IMR-90 (cell line): ENCODE results near the gene IL13RA1. TPM values are rescaled to one million over a fixed set of nuclear protein-coding genes. Genes with fewer than 3 reads are reported as not detected.

Experiments used
- ATAC-seq: fragments of 200-7000 bp; cut with Tn5 transposase; 2 replicates; pipeline ENCODE4 v1.9.1; 2020; ENCODE audit warnings: low read depth, mild to moderate bottlenecking, moderate library complexity
- BruUV-seq: library from RNA; stranded (reverse); fragments of 400-500 nt; replicated peaks from 2 replicates; lab custom pipeline; 2021; lab: Mats Ljungman, UMichigan
- CTCF ChIA-PET: fragments of 300-600 bp; formaldehyde crosslinking; extraction: SDS; loops from one replicate; lab custom pipeline; 2021; ENCODE audit warnings: antibody characterized with exemption; lab: Yijun Ruan, JAX
- POLR2A ChIA-PET: fragments of 300-600 bp; sonication (Branson Sonifier 250); formaldehyde crosslinking; loops from one replicate; lab custom pipeline; 2022; ENCODE audit warnings: antibody characterized with exemption; ENCODE audit not compliant: unreplicated experiment; lab: Charles Lee
- DNase-seq: peaks from one replicate; pipeline ENCODE4 v3.0.0; 2013
- H2AFZ ChIP-seq: replicated peaks from 2 replicates; pipeline ENCODE3; 2013; ENCODE audit warnings: low read length, mild to moderate bottlenecking; ENCODE audit not compliant: poor library complexity
- H2AK5ac ChIP-seq: 2 replicates; pipeline ENCODE4 v1.6.1; 2013; ENCODE audit warnings: low read depth, low read length, inconsistent platforms
- H2AK9ac ChIP-seq: replicated peaks from 2 replicates; pipeline ENCODE3; 2013; ENCODE audit warnings: mild to moderate bottlenecking, low read depth, low read length, moderate library complexity; ENCODE audit not compliant: poor library complexity
- H2BK120ac ChIP-seq: 2 replicates; pipeline ENCODE4 v1.6.1; 2013; ENCODE audit warnings: low read depth, low read length, inconsistent platforms
- H2BK15ac ChIP-seq: 3 replicates; pipeline ENCODE4 v1.6.1; 2013; ENCODE audit warnings: low read depth, low read length, inconsistent platforms
- H2BK20ac ChIP-seq: 2 replicates; pipeline ENCODE4 v1.6.1; 2013; ENCODE audit warnings: low read depth, mild to moderate bottlenecking, inconsistent platforms, low read length, moderate library complexity
- H2BK5ac ChIP-seq: 2 replicates; pipeline ENCODE4 v1.6.1; 2013; ENCODE audit warnings: mild to moderate bottlenecking, low read depth, low read length, inconsistent platforms; ENCODE audit not compliant: poor library complexity, severe bottlenecking
- H3K14ac ChIP-seq: replicated peaks from 2 replicates; pipeline ENCODE4 v1.6.1; 2013; ENCODE audit warnings: low read depth, low read length, inconsistent platforms
- H3K18ac ChIP-seq: 2 replicates; pipeline ENCODE4 v1.6.1; 2013; ENCODE audit warnings: low read depth, low read length, control low read depth
- H3K23ac ChIP-seq: 2 replicates; pipeline ENCODE4 v1.6.1; 2013; ENCODE audit warnings: low read depth, low read length, inconsistent platforms
- H3K27ac ChIP-seq: 2 replicates; pipeline ENCODE4 v1.5.1; 2013; ENCODE audit warnings: mild to moderate bottlenecking, control low read depth, low read length; ENCODE audit not compliant: insufficient read depth
- H3K27me3 ChIP-seq: 2 replicates; pipeline ENCODE4 v1.6.1; 2013; ENCODE audit warnings: low read length; ENCODE audit not compliant: control insufficient read depth, insufficient read depth
- H3K36me3 ChIP-seq: 2 replicates; pipeline ENCODE4 v1.6.1; 2013; ENCODE audit warnings: low read length, mixed read lengths; ENCODE audit not compliant: control insufficient read depth, insufficient read depth
- H3K4ac ChIP-seq: 2 replicates; pipeline ENCODE4 v1.6.1; 2013; ENCODE audit warnings: low read depth, low read length, inconsistent platforms
- H3K4me1 ChIP-seq: 2 replicates; pipeline ENCODE4 v1.6.1; 2013; ENCODE audit warnings: low read length, mixed read lengths; ENCODE audit not compliant: control insufficient read depth, insufficient read depth
- H3K4me2 ChIP-seq: 2 replicates; pipeline ENCODE4 v1.6.1; 2013; ENCODE audit warnings: low read depth, mild to moderate bottlenecking, control low read depth, low read length, moderate library complexity
- H3K4me3 ChIP-seq: 2 replicates; pipeline ENCODE4 v1.5.1; 2013; ENCODE audit warnings: low read depth, mild to moderate bottlenecking, control low read depth, low read length, moderate library complexity; ENCODE audit not compliant: insufficient read depth
- H3K56ac ChIP-seq: 2 replicates; pipeline ENCODE4 v1.6.1; 2013; ENCODE audit warnings: low read length, inconsistent platforms; ENCODE audit not compliant: insufficient read depth; ENCODE audit errors: extremely low read depth
- H3K79me1 ChIP-seq, 2 experiments: 2 replicates each; pipeline ENCODE4 v1.6.1; 2013; ENCODE audit warnings: low read length in 2 of 2, inconsistent platforms in 1 of 2, low read depth in 1 of 2
- H3K9ac ChIP-seq: 2 replicates; pipeline ENCODE4 v1.6.1; 2013; ENCODE audit warnings: low read depth, low read length, control low read depth
- H3K9me1 ChIP-seq: 2 replicates; pipeline ENCODE4 v1.6.1; 2013; ENCODE audit warnings: low read length, inconsistent platforms; ENCODE audit not compliant: insufficient read depth
- H3K9me3 ChIP-seq: 2 replicates; pipeline ENCODE4 v1.6.1; 2013; ENCODE audit warnings: low read length; ENCODE audit not compliant: control insufficient read depth, insufficient read depth
- H4K20me1 ChIP-seq: 2 replicates; pipeline ENCODE4 v1.6.1; 2013; ENCODE audit warnings: low read length, inconsistent platforms; ENCODE audit not compliant: insufficient read depth
- H4K5ac ChIP-seq: 2 replicates; pipeline ENCODE4 v1.6.1; 2013; ENCODE audit warnings: mild to moderate bottlenecking, low read depth, low read length, control low read depth
- H4K8ac ChIP-seq, 2 experiments: 2 replicates each; pipeline ENCODE4 v1.6.1; 2013; ENCODE audit warnings: low read depth in 2 of 2, low read length in 2 of 2, control low read depth in 1 of 2, inconsistent platforms in 1 of 2
- H4K91ac ChIP-seq: 2 replicates; pipeline ENCODE4 v1.6.1; 2013; ENCODE audit warnings: low read depth, low read length, inconsistent platforms; ENCODE audit not compliant: insufficient read depth
- BHLHE40 ChIP-seq: fragments of 150-350 bp; IDR thresholded peaks from 2 replicates; pipeline ENCODE4 v1.6.1; 2016; ENCODE audit warnings: mild to moderate bottlenecking, low read depth, low read length
- CEBPB ChIP-seq: IDR thresholded peaks from 2 replicates; pipeline ENCODE4 v1.6.1; 2012; ENCODE audit warnings: low read depth, low read length, improper control_type of control experiment
- CTCF ChIP-seq: conservative IDR thresholded peaks from 2 replicates; pipeline ENCODE4 v1.5.1; 2012; ENCODE audit warnings: mild to moderate bottlenecking, low read depth, low read length, improper control_type of control experiment
- FOS ChIP-seq: fragments of 150-350 bp; IDR thresholded peaks from 2 replicates; pipeline ENCODE4 v1.6.1; 2016; ENCODE audit warnings: low read depth, low read length
- MAZ ChIP-seq: IDR thresholded peaks from 2 replicates; pipeline ENCODE4 v1.6.1; 2012; ENCODE audit warnings: low read depth, mild to moderate bottlenecking, low read length, improper control_type of control experiment, moderate library complexity, borderline replicate concordance
- NFE2L2 ChIP-seq: fragments of 150-350 bp; IDR thresholded peaks from 2 replicates; pipeline ENCODE4 v1.6.1; 2016; ENCODE audit warnings: low read depth, mild to moderate bottlenecking, low read length
- USF2 ChIP-seq: fragments of 150-350 bp; IDR thresholded peaks from 2 replicates; pipeline ENCODE4 v1.6.1; 2017; ENCODE audit warnings: mild to moderate bottlenecking, antibody characterized with exemption, low read length, low read depth
- WGBS, 2 experiments: methylation state at CpG; one replicate each; pipeline versions ENCODE4 v1.1.5 to v1.1.7; 2013; ENCODE audit warnings: missing lambda C conversion rate in 2 of 2; ENCODE audit not compliant: insufficient read length in 1 of 2; ENCODE audit errors: extremely low coverage in 2 of 2; 5-methylcytosine and 5-hydroxymethylcytosine counted together
- dilution Hi-C: fragments of 300-500 bp; cut with HindIII; formaldehyde crosslinking; loops from one replicate; pipeline ENCODE4 v1.14.3; 2018; ENCODE audit warnings: low sequenced_read_pairs; ENCODE audit not compliant: unreplicated experiment
- in situ Hi-C: fragments of 300-500 bp; cut with MboI; formaldehyde crosslinking; loops from 3 replicates; pipeline ENCODE4 v1.14.3; 2019; ENCODE audit warnings: low sequenced_read_pairs, inconsistent platforms, mixed read lengths
- intact Hi-C: fragments of 100-400 bp; cut with micrococcal nuclease; formaldehyde crosslinking; loops from 2 replicates; pipeline ENCODE4 v1.10.0; 2022
- polyA plus RNA-seq, 3 experiments: library from polyadenylated mRNA; depleted of rRNA; stranded (reverse); fragments of >200 nt; gene quantifications; 2 replicates each; pipeline ENCODE4 v1.2.3, GENCODE V29; 2012; ENCODE audit warnings: low replicate concordance in 1 of 3
- total RNA-seq: library from RNA; depleted of rRNA; stranded (reverse); fragments of >200 nt; gene quantifications from 2 replicates; pipeline ENCODE4 v1.2.3, GENCODE V29; 2012

Gene IL13RA1
- total and polyA plus RNA-seq, 2 of the 4 experiments (the other 2 are of a cell fraction) = 24.2 to 31.7 TPM

DNA sequence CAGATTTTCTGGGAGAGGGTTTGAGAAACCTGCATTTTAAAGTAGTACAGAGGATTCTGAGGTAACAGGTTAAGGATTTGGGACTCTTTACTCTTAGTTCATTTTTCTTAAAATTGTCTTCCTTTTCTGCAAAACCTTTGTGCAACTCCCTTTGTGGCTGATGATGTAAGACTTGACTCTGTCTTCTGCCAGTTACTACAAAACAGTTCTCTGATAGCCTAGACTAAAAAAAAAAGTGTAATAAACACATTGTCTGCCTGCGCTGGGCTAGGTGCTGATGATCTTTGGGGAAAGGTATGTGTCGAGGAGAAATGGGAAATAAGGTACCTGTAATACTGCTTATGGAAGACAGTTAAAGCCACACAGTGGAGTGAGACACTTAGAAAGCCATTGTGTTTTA is 28.7 kb downstream of the IL13RA1 start:
- Histone ChIP-seq H3K23ac (no peak overlapping the region), H3K18ac (no peak overlapping the region), H3K79me1 (peaks cover 3 to 4% of the 10 kb centered on the region in 2 experiments; a peak in 1 of 4 replicates), H3K4me2 (no peak overlapping the region), H2AK9ac (no peak overlapping the region), H2BK5ac (no peak overlapping the region), H3K9ac (no peak overlapping the region), H3K14ac (no peak overlapping the region), H2AFZ (no peak overlapping the region), H3K27ac (no peak overlapping the region), H4K91ac (no peak overlapping the region), H2AK5ac (no peak overlapping the region), H3K9me3 (no peaks in the 10 kb centered on the region), H2BK120ac (no peak overlapping the region), H3K36me3 (0 out of 2 replicates have a peak, but pooled peaks cover 6% of the 10 kb centered on the region), H2BK15ac (no peak overlapping the region), H4K8ac (no peak overlapping the region), H3K4me3 (no peak overlapping the region), H3K4ac (no peak overlapping the region), H3K27me3 (no peaks in the 10 kb centered on the region), H4K20me1 (no peaks in the 10 kb centered on the region), H2BK20ac (no peak overlapping the region), H3K4me1 (no peaks in the 10 kb centered on the region), H3K56ac (no peak overlapping the region), H4K5ac (no peak overlapping the region), H3K9me1 (no peaks in the 10 kb centered on the region)
- DNase-seq = no peak
- in situ Hi-C loops = no loop called here
- ChIA-PET POLR2A (no interaction called here), CTCF (interaction anchor here (0.6 kb wide), 1 partner anchor 32 kb away, joined by 5 read pairs; no protein-coding TSS in a partner anchor)
- TF ChIP-seq CTCF (no peak), MAZ (no peak), BHLHE40 (no peak), USF2 (no peak), CEBPB (no peak), NFE2L2 (no peak), FOS (no peak)
- WGBS, 2 experiments = 55% methylated on average over 2 of the region's 2 CpGs; no CpG with 5 or more reads in 1 of the 2 experiments
- no peak for ATAC-seq
- BruUV-seq = no TSS peak
- intact Hi-C loops = no loop called here
- dilution Hi-C loops = no loop called here
